Peyer's patch (tissue), 4 donors: ENCODE results near the gene DCK.

Source experiments
- POLR2A ChIP-seq, 2 donors: fragments of 450-650 bp; IDR thresholded peaks; one replicate each; pipeline ENCODE4 v1.5.1; 2017; ENCODE audit warnings: antibody characterized with exemption in 2 of 2, mild to moderate bottlenecking in 2 of 2, moderate library complexity in 2 of 2
- TF ChIP-seq, protein P1 (sequence below), 6 experiments: fragments of 450-650 bp in 4 of 6; fragments of 200-600 bp in 2 of 6; sonication (generic) in 1 of 6; IDR thresholded peaks; one replicate each; pipeline ENCODE4 v1.5.1; 2017 to 2019; ENCODE audit warnings: antibody characterized with exemption in 6 of 6, mild to moderate bottlenecking in 3 of 6, moderate library complexity in 1 of 6

DNA sequence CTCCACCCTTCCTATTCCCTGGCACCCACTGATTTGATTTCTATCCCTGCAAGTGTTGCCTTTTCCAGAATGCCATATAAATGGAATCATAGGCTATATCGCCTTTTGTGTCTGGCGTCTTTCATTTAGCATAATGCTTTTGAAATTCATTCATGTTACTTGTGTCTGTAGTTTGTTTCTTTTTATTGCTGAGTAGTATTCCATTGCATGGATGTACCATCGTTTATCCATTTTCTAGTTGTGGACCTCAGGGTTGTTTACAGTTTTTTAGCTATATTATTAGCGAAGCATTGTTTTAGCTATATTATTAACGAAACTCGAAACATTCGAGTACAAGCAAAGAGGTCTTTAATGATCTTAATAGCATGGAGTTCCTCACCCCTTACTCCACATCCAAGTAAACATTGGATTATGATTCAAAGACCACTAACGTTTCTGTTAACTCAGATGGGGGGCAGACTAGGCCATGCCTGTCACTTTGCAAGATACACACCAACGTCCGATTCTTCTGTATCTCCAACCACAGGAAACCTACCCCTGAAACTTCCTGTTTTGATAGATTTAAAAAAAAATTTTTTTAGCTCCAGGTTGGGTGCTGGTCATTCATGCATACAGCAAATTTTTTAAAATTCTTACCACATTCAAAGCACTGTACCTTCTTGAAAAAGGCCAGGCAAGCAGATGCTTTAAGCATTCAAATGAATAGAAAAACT lies 1.1 kb downstream of the DCK start:
- TF ChIP-seq, protein P1, sequence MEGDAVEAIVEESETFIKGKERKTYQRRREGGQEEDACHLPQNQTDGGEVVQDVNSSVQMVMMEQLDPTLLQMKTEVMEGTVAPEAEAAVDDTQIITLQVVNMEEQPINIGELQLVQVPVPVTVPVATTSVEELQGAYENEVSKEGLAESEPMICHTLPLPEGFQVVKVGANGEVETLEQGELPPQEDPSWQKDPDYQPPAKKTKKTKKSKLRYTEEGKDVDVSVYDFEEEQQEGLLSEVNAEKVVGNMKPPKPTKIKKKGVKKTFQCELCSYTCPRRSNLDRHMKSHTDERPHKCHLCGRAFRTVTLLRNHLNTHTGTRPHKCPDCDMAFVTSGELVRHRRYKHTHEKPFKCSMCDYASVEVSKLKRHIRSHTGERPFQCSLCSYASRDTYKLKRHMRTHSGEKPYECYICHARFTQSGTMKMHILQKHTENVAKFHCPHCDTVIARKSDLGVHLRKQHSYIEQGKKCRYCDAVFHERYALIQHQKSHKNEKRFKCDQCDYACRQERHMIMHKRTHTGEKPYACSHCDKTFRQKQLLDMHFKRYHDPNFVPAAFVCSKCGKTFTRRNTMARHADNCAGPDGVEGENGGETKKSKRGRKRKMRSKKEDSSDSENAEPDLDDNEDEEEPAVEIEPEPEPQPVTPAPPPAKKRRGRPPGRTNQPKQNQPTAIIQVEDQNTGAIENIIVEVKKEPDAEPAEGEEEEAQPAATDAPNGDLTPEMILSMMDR (IDR thresholded peaks at IDR 0.05), result no peak
- TF ChIP-seq POLR2A (IDR thresholded peaks at IDR 0.05), result no peak
